Measurements from ENCODE around the gene FAM234B. TPM values are rescaled to one million over a fixed set of nuclear protein-coding genes. Genes with fewer than 3 reads are reported as not detected.

The FAM234B gene
- polyA plus RNA-seq, 1 of the 3 experiments (the other 2 are of a cell fraction): 3.7 TPM

DNA sequence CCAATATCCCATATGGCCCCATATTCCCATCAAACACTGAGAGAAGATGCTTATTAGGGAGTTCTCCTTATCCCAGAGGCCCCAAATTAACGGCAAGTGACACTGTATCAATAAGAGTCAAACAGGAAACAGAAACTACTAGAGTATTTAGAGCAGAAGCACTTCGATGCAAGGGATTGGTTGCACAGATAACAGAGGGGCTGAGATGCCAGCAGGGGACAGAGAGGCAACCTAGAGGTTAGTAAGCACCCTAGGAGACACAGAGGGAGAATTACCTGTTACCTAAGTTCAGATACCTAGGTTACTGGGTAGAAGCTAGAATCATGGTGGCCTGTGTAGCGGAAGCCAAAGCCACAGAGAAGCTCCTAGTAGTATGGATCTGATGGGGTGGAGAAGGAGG, 47.0 kb upstream of the FAM234B start:
- peaks cover 6 to 18% of the 10 kb centered on the region in 2 experiments; a peak in 3 of 4 replicates for H3K4me1 ChIP-seq (ENCODE audit: control insufficient read depth in 1 of 2, insufficient read depth in 2 of 2, low read depth in 1 of 2, low read length in 1 of 2)
- WGBS (ENCODE audit: low lambda C conversion rate): 86% methylated on average over 3 of the region's 3 CpGs
- H3K9me3 ChIP-seq: no peaks in the 10 kb centered on the region
- H3K27me3 ChIP-seq (ENCODE audit: insufficient read depth): no peaks in the 10 kb centered on the region
- no peak for DNase-seq
- no peak overlapping the region for H3K4me3 ChIP-seq (ENCODE audit: low read depth in 2 of 2, low read length in 1 of 2)
- TF ChIP-seq NFIC (IDR thresholded peaks at IDR 0.05; ENCODE audit: borderline replicate concordance) (no peak), TCF12 (IDR thresholded peaks at IDR 0.05) (no peak), USF2 (IDR thresholded peaks at IDR 0.05; ENCODE audit: borderline replicate concordance, low read depth, low read length) (no peak), TEAD4 (IDR thresholded peaks at IDR 0.05; ENCODE audit: borderline replicate concordance, insufficient read depth) (no peak), MXI1 (IDR thresholded peaks at IDR 0.05; ENCODE audit: low read depth, low read length) (no peak)
- H4K20me1 ChIP-seq (ENCODE audit: insufficient read depth): no peaks in the 10 kb centered on the region
- no peak overlapping the region for H2AFZ ChIP-seq (ENCODE audit: low read depth)
- ChIA-PET POLR2A (no interaction called here), CTCF (interaction anchor here (1.7 to 2.3 kb wide), 2 partner anchors 12 to 80 kb away, joined by 7 read pairs; no protein-coding TSS in a partner anchor)
- H3K9me2 ChIP-seq: no peaks in the 10 kb centered on the region
- H3F3A ChIP-seq (replicated peaks; ENCODE audit: insufficient read depth): peaks cover 10% of the 10 kb centered on the region
- H3K79me2 ChIP-seq (ENCODE audit: insufficient read depth): peaks cover 38% of the 10 kb centered on the region
- H3K27ac ChIP-seq (ENCODE audit: low read depth in 2 of 2, low read length in 1 of 2): no peak overlapping the region
- H3K36me3 ChIP-seq (replicated peaks in 1 of 2; ENCODE audit: control insufficient read depth in 1 of 2, insufficient read depth in 2 of 2, low read length in 1 of 2): no peaks in the 10 kb centered on the region
- H3K9ac ChIP-seq: no peak overlapping the region
- no peak overlapping the region for H3K4me2 ChIP-seq

GRCh38 chr12:12997734-12998133, 46.4 kb upstream of the FAM234B start:
- 57% methylated on average over 2 of the region's 2 CpGs for WGBS (ENCODE audit: low lambda C conversion rate)
- H3F3A ChIP-seq (replicated peaks; ENCODE audit: insufficient read depth): peaks cover 10% of the 10 kb centered on the region
- H3K9me3 ChIP-seq: no peaks in the 10 kb centered on the region
- no peaks in the 10 kb centered on the region for H3K36me3 ChIP-seq (replicated peaks in 1 of 2; ENCODE audit: control insufficient read depth in 1 of 2, insufficient read depth in 2 of 2, low read length in 1 of 2)
- no peaks in the 10 kb centered on the region for H3K27me3 ChIP-seq (ENCODE audit: insufficient read depth)
- no peak overlapping the region for H3K4me3 ChIP-seq (ENCODE audit: low read depth in 2 of 2, low read length in 1 of 2)
- DNase-seq: no peak
- H3K9ac ChIP-seq: no peak overlapping the region
- POLR2A ChIA-PET: no interaction called here
- H3K9me2 ChIP-seq: no peaks in the 10 kb centered on the region
- peaks cover 6 to 18% of the 10 kb centered on the region in 2 experiments; a peak in 3 of 4 replicates for H3K4me1 ChIP-seq (ENCODE audit: control insufficient read depth in 1 of 2, insufficient read depth in 2 of 2, low read depth in 1 of 2, low read length in 1 of 2)
- no peak overlapping the region for H2AFZ ChIP-seq (ENCODE audit: low read depth)
- no peak overlapping the region for H3K4me2 ChIP-seq
- H4K20me1 ChIP-seq (ENCODE audit: insufficient read depth): no peaks in the 10 kb centered on the region
- H3K27ac ChIP-seq (ENCODE audit: low read depth in 2 of 2, low read length in 1 of 2): no peak overlapping the region
- CTCF ChIA-PET: interaction anchor here (1.7 to 2.3 kb wide), 2 partner anchors 13 to 81 kb away, joined by 7 read pairs; no protein-coding TSS in a partner anchor
- H3K79me2 ChIP-seq (ENCODE audit: insufficient read depth): peaks cover 38% of the 10 kb centered on the region
- TF ChIP-seq POLR2AphosphoS5 (IDR thresholded peaks at IDR 0.05; ENCODE audit: low read depth, low read length): no peak
- TF ChIP-seq REST (IDR thresholded peaks at IDR 0.05; ENCODE audit: low read depth, low read length): no peak

Measured in SK-N-SH (cell line).